Neutrophil (primary cell): Measurements from ENCODE around the gene CRACDL.
A peak's percentile ranks its signal among the peaks of the same experiment; 100 is the strongest.

Experiments used
- H3K27ac ChIP-seq: fragments of 200-600 bp; sonication (generic); 2 replicates; pipeline ENCODE4 v1.5.1; 2016; ENCODE audit warnings: mild to moderate bottlenecking, moderate library complexity
- H3K27me3 ChIP-seq: fragments of 200-600 bp; sonication (generic); 2 replicates; pipeline ENCODE4 v1.6.0; 2016; ENCODE audit warnings: mild to moderate bottlenecking
- H3K36me3 ChIP-seq: fragments of 200-600 bp; sonication (generic); 2 replicates; pipeline ENCODE4 v1.5.1; 2017
- H3K4me1 ChIP-seq, 2 experiments: fragments of 200-600 bp in 1 of 2; sonication (generic) in 1 of 2; 1 replicate in 1 of 2; 2 replicates in 1 of 2; pipeline versions ENCODE4 v1.5.1 to v1.6.1; 2013 to 2016; ENCODE audit warnings: low read depth in 1 of 2, low read length in 1 of 2, mild to moderate bottlenecking in 1 of 2, moderate library complexity in 1 of 2; ENCODE audit not compliant: control insufficient read depth in 1 of 2, insufficient read depth in 1 of 2
- H3K4me3 ChIP-seq, 2 experiments: fragments of 200-600 bp in 1 of 2; sonication (generic) in 1 of 2; 1 replicate in 1 of 2; 2 replicates in 1 of 2; pipeline ENCODE4 v1.5.1; 2013 to 2016; ENCODE audit warnings: low read depth in 1 of 2, low read length in 1 of 2, mild to moderate bottlenecking in 1 of 2, moderate library complexity in 1 of 2
- H3K9me3 ChIP-seq: fragments of 200-600 bp; sonication (generic); 2 replicates; pipeline ENCODE4 v1.5.1; 2016
- TF ChIP-seq, protein P1 (sequence below): fragments of 200-600 bp; sonication (generic); IDR thresholded peaks from 2 replicates; pipeline ENCODE4 v1.5.1; 2016; ENCODE audit warnings: antibody characterized with exemption

The CRACDL gene

GRCh38 chr2:98912221-98912851 is 23.7 kb downstream of the CRACDL start:
- H3K27ac ChIP-seq, result no peak overlapping the region
- no peaks in the 10 kb centered on the region for H3K9me3 ChIP-seq
- H3K36me3 ChIP-seq, result no peaks in the 10 kb centered on the region
- no peak overlapping the region for H3K4me3 ChIP-seq
- H3K27me3 ChIP-seq, result no peaks in the 10 kb centered on the region
- H3K4me1 ChIP-seq, result peaks cover 28 to 46% of the 10 kb centered on the region in 2 experiments
- TF ChIP-seq, protein P1, sequence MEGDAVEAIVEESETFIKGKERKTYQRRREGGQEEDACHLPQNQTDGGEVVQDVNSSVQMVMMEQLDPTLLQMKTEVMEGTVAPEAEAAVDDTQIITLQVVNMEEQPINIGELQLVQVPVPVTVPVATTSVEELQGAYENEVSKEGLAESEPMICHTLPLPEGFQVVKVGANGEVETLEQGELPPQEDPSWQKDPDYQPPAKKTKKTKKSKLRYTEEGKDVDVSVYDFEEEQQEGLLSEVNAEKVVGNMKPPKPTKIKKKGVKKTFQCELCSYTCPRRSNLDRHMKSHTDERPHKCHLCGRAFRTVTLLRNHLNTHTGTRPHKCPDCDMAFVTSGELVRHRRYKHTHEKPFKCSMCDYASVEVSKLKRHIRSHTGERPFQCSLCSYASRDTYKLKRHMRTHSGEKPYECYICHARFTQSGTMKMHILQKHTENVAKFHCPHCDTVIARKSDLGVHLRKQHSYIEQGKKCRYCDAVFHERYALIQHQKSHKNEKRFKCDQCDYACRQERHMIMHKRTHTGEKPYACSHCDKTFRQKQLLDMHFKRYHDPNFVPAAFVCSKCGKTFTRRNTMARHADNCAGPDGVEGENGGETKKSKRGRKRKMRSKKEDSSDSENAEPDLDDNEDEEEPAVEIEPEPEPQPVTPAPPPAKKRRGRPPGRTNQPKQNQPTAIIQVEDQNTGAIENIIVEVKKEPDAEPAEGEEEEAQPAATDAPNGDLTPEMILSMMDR, result no peak

GRCh38 chr2:98911376-98912154 is 24.5 kb downstream of the CRACDL start:
- no peaks in the 10 kb centered on the region for H3K9me3 ChIP-seq
- H3K27me3 ChIP-seq, result no peaks in the 10 kb centered on the region
- no peak overlapping the region for H3K27ac ChIP-seq
- H3K4me1 ChIP-seq, result peaks cover 28 to 47% of the 10 kb centered on the region in 2 experiments
- TF ChIP-seq, protein P1, result no peak
- H3K36me3 ChIP-seq, result no peaks in the 10 kb centered on the region
- no peak overlapping the region for H3K4me3 ChIP-seq

DNA sequence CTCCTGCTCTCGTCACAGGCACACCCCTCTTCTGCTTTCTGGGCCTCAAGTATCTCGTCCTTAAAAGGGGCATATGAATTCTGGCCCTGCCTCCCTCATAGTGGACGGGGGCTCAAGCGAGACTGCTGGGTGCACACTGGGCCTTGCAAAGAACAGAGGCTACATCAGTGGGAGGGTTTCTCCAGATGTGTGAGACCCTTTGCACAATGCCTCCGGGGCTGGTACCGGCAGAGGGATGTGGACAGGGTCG is 25.0 kb downstream of the CRACDL start:
- no peaks in the 10 kb centered on the region for H3K27me3 ChIP-seq
- no peak overlapping the region for H3K27ac ChIP-seq
- no peaks in the 10 kb centered on the region for H3K36me3 ChIP-seq
- no peak overlapping the region for H3K4me3 ChIP-seq
- H3K9me3 ChIP-seq, result no peaks in the 10 kb centered on the region
- H3K4me1 ChIP-seq, result peaks cover 28 to 47% of the 10 kb centered on the region in 2 experiments
- TF ChIP-seq, protein P1, result no peak

- no peaks in the 10 kb centered on the region for H3K36me3 ChIP-seq
- no peaks in the 10 kb centered on the region for H3K27me3 ChIP-seq
- peak overlapping the region in 1 of 2 experiments; percentile 40 for H3K4me3 ChIP-seq
- peaks cover 28 to 47% of the 10 kb centered on the region in 2 experiments for H3K4me1 ChIP-seq
- no peaks in the 10 kb centered on the region for H3K9me3 ChIP-seq
- TF ChIP-seq, protein P1, result no peak
- no peak overlapping the region for H3K27ac ChIP-seq
These were observed 25.5 kb downstream of the CRACDL start for GRCh38 chr2:98910349-98911125.

DNA sequence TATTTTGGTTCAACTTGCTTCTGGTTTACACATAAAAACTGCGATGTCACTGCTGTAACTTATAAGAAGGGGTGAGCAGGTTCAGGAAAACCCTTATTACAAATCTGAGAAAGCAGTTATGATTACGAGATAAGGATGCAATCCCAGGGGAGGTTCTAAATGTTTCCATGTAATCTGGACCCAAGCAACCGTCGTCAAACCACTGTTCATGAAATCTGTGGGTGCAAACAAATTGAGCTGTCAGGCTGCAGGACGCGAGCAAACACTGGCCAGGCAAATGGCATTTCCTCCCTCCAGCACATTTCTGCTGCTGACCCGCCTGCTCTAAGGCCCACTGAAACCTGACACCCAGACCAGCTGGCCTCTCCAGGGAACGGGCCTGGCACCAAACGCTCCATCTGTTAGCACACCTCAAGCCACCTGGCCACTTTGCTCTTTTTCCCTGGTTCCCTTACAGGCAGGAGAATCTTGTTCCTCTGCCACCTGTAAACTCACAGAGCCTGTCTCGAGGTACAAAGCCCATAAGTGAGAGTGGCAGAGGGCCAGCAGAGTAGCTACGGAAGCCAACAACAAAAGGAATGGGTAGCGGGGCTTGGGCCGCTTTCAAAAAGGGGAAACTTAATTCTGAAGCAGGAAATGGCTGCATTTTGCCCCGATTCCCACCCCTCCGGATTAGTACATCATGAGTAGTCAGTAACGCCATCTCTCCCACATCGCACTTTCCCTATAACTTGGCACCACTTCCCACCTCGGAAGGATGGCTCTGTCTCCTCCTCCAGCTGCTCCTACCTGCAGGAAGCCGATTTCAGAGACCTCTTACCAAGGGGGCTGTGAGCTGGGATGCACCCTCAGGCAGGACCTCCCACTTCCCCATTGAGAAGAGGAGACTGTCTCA is 26.5 kb downstream of the CRACDL start:
- H3K36me3 ChIP-seq, result no peaks in the 10 kb centered on the region
- peaks cover 28 to 47% of the 10 kb centered on the region in 2 experiments for H3K4me1 ChIP-seq
- H3K27me3 ChIP-seq, result no peaks in the 10 kb centered on the region
- TF ChIP-seq, protein P1, result no peak
- no peaks in the 10 kb centered on the region for H3K9me3 ChIP-seq
- peak overlapping the region; percentile 40 to 42 for H3K4me3 ChIP-seq
- peak overlapping the region; percentile 68 for H3K27ac ChIP-seq
